ENCODE results near the gene C19orf85. TPM values are rescaled to one million over a fixed set of nuclear protein-coding genes. Genes with fewer than 3 reads are reported as not detected.
"Not testable (repeated sequence)": the region's sequence is repeated elsewhere in the genome, so short reads cannot be mapped to it uniquely, and the experiment has no call there.

C19orf85 gene
- total and polyA plus RNA-seq, 2 donors (not counting 1 experiment from before 2014, with no cell fraction given): not detected

GRCh38 chr19:55451965-55452748, 12.4 kb downstream of the C19orf85 start:
- peak; percentile 98 for TF ChIP-seq EZH2 (IDR thresholded peaks at IDR 0.05; ENCODE audit: low read length, missing control alignments)
- TF ChIP-seq, protein P1, sequence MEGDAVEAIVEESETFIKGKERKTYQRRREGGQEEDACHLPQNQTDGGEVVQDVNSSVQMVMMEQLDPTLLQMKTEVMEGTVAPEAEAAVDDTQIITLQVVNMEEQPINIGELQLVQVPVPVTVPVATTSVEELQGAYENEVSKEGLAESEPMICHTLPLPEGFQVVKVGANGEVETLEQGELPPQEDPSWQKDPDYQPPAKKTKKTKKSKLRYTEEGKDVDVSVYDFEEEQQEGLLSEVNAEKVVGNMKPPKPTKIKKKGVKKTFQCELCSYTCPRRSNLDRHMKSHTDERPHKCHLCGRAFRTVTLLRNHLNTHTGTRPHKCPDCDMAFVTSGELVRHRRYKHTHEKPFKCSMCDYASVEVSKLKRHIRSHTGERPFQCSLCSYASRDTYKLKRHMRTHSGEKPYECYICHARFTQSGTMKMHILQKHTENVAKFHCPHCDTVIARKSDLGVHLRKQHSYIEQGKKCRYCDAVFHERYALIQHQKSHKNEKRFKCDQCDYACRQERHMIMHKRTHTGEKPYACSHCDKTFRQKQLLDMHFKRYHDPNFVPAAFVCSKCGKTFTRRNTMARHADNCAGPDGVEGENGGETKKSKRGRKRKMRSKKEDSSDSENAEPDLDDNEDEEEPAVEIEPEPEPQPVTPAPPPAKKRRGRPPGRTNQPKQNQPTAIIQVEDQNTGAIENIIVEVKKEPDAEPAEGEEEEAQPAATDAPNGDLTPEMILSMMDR (conservative IDR thresholded peaks at IDR 0.05 in 1 of 2, IDR thresholded peaks at IDR 0.05 in 1 of 2; ENCODE audit: low read depth in 1 of 2, low read length in 2 of 2): no peak
- H4K20me1 ChIP-seq (ENCODE audit: control insufficient read depth, extremely low read depth, insufficient read depth, low read length): no peaks in the 10 kb centered on the region
- H3K4me1 ChIP-seq (ENCODE audit: control insufficient read depth, extremely low read depth, insufficient read depth, low read length): no peaks in the 10 kb centered on the region
- no peak overlapping the region for H3K4me2 ChIP-seq (ENCODE audit: extremely low read depth, insufficient read depth, low read length)
- no peak for DNase-seq (ENCODE audit: low read depth in 2 of 2)
- peaks cover 15% of the 10 kb centered on the region for H3K27me3 ChIP-seq (ENCODE audit: control insufficient read depth, insufficient read depth, low read length)
- H3K79me2 ChIP-seq (ENCODE audit: control insufficient read depth, insufficient read depth, low read length): no peaks in the 10 kb centered on the region
- no peak overlapping the region for H3K9ac ChIP-seq (ENCODE audit: insufficient read depth, low read length)
- H3K27ac ChIP-seq (ENCODE audit: insufficient read depth, low read length): no peak overlapping the region
- H3K9me3 ChIP-seq (ENCODE audit: control insufficient read depth, insufficient read depth, low read depth, low read length): no peaks in the 10 kb centered on the region
- H2AFZ ChIP-seq (ENCODE audit: low read length): no peak overlapping the region
- H3K4me3 ChIP-seq (replicated peaks in 1 of 4; ENCODE audit: control extremely low read depth in 1 of 4, insufficient read depth in 1 of 4, low read depth in 3 of 4, low read length in 4 of 4): no peak overlapping the region
- peaks cover 2% of the 10 kb centered on the region for H3K36me3 ChIP-seq (ENCODE audit: control insufficient read depth, insufficient read depth, low read length)

DNA sequence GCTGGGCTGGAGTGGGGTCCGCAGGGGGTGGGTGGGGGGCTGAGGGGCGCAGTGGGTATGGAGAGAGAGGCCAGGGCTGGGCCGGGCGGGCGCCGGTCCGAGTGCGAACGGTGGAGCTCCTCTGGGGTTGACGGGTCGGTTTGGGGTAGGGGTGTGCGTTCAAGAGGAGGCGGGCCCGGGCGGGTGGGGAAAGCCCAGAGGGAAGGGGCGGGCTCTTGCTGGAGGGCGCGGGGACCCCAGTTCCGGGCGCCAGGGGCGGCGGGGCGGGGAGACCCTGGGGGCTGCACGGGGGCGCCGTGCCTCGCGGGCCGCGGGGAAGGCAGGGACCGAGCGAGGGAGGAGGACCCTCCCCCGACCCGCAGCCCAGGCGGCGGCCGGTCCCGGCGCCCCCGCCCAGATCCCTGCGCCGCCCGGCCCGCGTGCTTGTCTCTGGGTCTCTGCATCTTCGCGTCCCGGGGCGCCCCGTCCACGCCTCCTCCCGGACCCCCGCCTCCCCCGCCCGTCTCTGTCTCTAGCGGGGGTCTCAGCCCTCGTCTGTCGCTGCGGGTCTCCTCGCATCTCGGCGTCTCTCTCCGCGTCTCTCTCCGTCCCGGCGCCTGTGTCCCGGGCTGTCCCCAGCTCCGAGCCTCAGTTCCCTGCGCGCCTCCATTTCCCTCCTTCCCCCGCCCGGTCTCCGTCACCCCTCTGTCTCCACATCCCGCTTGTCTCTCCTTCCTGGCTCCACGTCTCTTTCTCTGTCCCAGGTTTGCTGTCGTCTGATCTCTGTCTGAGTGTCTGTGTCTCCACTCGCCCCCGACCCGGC, 13.2 kb downstream of the C19orf85 start:
- Histone ChIP-seq H3K4me3 (replicated peaks in 1 of 4; ENCODE audit: control extremely low read depth in 1 of 4, insufficient read depth in 1 of 4, low read depth in 3 of 4, low read length in 4 of 4) (no peak overlapping the region), H3K79me2 (ENCODE audit: control insufficient read depth, insufficient read depth, low read length) (no peaks in the 10 kb centered on the region), H2AFZ (ENCODE audit: low read length) (no peak overlapping the region), H3K9ac (ENCODE audit: insufficient read depth, low read length) (no peak overlapping the region), H3K9me3 (ENCODE audit: control insufficient read depth, insufficient read depth, low read depth, low read length) (no peaks in the 10 kb centered on the region), H3K4me2 (ENCODE audit: extremely low read depth, insufficient read depth, low read length) (no peak overlapping the region), H3K4me1 (ENCODE audit: control insufficient read depth, extremely low read depth, insufficient read depth, low read length) (no peaks in the 10 kb centered on the region), H3K27ac (ENCODE audit: insufficient read depth, low read length) (no peak overlapping the region), H3K36me3 (ENCODE audit: control insufficient read depth, insufficient read depth, low read length) (peaks cover 2% of the 10 kb centered on the region), H3K27me3 (ENCODE audit: control insufficient read depth, insufficient read depth, low read length) (peaks cover 18% of the 10 kb centered on the region), H4K20me1 (ENCODE audit: control insufficient read depth, extremely low read depth, insufficient read depth, low read length) (no peaks in the 10 kb centered on the region)
- TF ChIP-seq, protein P1 (conservative IDR thresholded peaks at IDR 0.05 in 1 of 2, IDR thresholded peaks at IDR 0.05 in 1 of 2; ENCODE audit: low read depth in 1 of 2, low read length in 2 of 2): no peak
- TF ChIP-seq EZH2 (IDR thresholded peaks at IDR 0.05; ENCODE audit: low read length, missing control alignments): peak; percentile 97
- DNase-seq (ENCODE audit: low read depth in 2 of 2): no peak

GRCh38 chr19:55449469-55449868, 15.1 kb downstream of the C19orf85 start:
- H3K79me2 ChIP-seq (ENCODE audit: control insufficient read depth, insufficient read depth, low read length): no peaks in the 10 kb centered on the region
- H3K27ac ChIP-seq (ENCODE audit: insufficient read depth, low read length): no peak overlapping the region
- no peaks in the 10 kb centered on the region for H4K20me1 ChIP-seq (ENCODE audit: control insufficient read depth, extremely low read depth, insufficient read depth, low read length)
- no peaks in the 10 kb centered on the region for H3K36me3 ChIP-seq (ENCODE audit: control insufficient read depth, insufficient read depth, low read length)
- no peaks in the 10 kb centered on the region for H3K4me1 ChIP-seq (ENCODE audit: control insufficient read depth, extremely low read depth, insufficient read depth, low read length)
- TF ChIP-seq, protein P1 (conservative IDR thresholded peaks at IDR 0.05 in 1 of 2, IDR thresholded peaks at IDR 0.05 in 1 of 2; ENCODE audit: low read depth in 1 of 2, low read length in 2 of 2): no peak
- TF ChIP-seq EZH2 (IDR thresholded peaks at IDR 0.05; ENCODE audit: low read length, missing control alignments): no peak
- H3K4me2 ChIP-seq (ENCODE audit: extremely low read depth, insufficient read depth, low read length): no peak overlapping the region
- no peak overlapping the region for H3K4me3 ChIP-seq (replicated peaks in 1 of 4; ENCODE audit: control extremely low read depth in 1 of 4, insufficient read depth in 1 of 4, low read depth in 3 of 4, low read length in 4 of 4)
- DNase-seq (ENCODE audit: low read depth in 2 of 2): no peak
- no peak overlapping the region for H2AFZ ChIP-seq (ENCODE audit: low read length)
- no peak overlapping the region for H3K9ac ChIP-seq (ENCODE audit: insufficient read depth, low read length)
- no peaks in the 10 kb centered on the region for H3K9me3 ChIP-seq (ENCODE audit: control insufficient read depth, insufficient read depth, low read depth, low read length)
- peaks cover 26% of the 10 kb centered on the region for H3K27me3 ChIP-seq (ENCODE audit: control insufficient read depth, insufficient read depth, low read length)

DNA sequence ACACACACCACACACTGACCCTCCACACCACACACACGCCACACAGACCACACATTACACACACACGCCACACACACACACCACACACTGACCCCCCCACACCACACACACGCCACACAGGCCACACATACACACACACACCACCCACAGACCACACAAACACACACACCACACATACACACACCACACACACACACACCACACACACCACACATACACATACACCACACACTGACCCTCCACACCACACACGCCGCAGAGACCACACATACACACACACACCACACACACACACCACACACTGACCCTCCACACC, 16.4 kb downstream of the C19orf85 start:
- H3K36me3 ChIP-seq (ENCODE audit: control insufficient read depth, insufficient read depth, low read length); DNase-seq (ENCODE audit: low read depth in 2 of 2); H3K79me2 ChIP-seq (ENCODE audit: control insufficient read depth, insufficient read depth, low read length); H3K4me1 ChIP-seq (ENCODE audit: control insufficient read depth, extremely low read depth, insufficient read depth, low read length); H3K27ac ChIP-seq (ENCODE audit: insufficient read depth, low read length); H2AFZ ChIP-seq (ENCODE audit: low read length); H4K20me1 ChIP-seq (ENCODE audit: control insufficient read depth, extremely low read depth, insufficient read depth, low read length); H3K9me3 ChIP-seq (ENCODE audit: control insufficient read depth, insufficient read depth, low read depth, low read length); H3K4me2 ChIP-seq (ENCODE audit: extremely low read depth, insufficient read depth, low read length); H3K4me3 ChIP-seq (replicated peaks in 1 of 4; ENCODE audit: control extremely low read depth in 1 of 4, insufficient read depth in 1 of 4, low read depth in 3 of 4, low read length in 4 of 4); H3K9ac ChIP-seq (ENCODE audit: insufficient read depth, low read length): not testable (repeated sequence)
- H3K27me3 ChIP-seq (ENCODE audit: control insufficient read depth, insufficient read depth, low read length): peaks cover 37% of the 10 kb centered on the region

All from fibroblast of lung (primary cell).